Measurements from ENCODE around the gene ARRDC2.

DNA sequence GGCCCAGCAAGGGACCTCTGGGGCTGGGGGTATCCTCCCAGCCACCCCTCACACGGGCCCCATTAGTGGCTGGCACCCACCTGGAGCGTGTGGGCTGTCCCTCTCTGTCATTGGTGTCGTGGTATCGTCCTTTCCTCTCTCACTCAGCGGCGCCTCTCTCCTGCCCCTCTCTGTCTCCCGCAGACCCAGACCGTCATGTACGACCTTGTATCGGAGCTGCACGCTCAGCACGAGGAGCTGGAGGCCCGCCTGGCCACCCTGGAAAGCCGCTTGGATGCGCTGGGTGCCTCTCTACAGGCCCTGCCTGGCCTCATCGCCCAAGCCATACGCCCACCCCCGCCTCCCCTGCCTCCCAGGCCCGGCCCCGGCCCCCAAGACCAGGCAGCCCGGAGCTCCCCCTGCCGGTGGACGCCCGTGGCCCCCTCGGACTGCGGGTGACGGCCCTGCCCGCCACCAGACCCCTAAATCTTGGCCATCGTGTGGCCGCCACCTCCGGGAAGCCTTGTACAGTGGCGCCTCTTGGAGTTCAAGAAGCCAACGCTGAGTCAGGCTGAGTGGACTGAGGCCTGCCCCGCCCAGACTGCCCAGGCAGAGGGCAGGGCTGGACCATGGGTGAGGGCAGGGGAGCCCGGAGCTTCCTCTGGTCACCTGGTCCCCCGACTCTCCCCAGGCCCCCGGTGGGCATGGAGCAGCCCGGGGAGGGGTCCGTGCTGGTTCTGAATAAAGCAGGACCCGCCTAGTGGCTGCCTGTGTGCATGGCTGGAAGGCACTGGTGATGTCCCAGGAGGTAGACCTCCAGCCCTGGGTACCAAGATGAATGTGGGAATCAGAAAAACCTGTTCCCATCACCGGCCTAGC is 9.8 kb upstream of the ARRDC2 start:
- TF ChIP-seq MBD4 (IDR thresholded peaks at IDR 0.05; ENCODE audit: borderline replicate concordance, low read length) (no peak), MAFK (conservative IDR thresholded peaks at IDR 0.05 in 1 of 2, IDR thresholded peaks at IDR 0.05 in 1 of 2; ENCODE audit: low read length in 2 of 2) (no peak), POLR2AphosphoS5 (IDR thresholded peaks at IDR 0.05; ENCODE audit: low read depth, low read length) (no peak), ZNF749 (CRISPR knock-in tag; IDR thresholded peaks at IDR 0.05; ENCODE audit: borderline replicate concordance) (no peak), ZHX1 (CRISPR knock-in tag; IDR thresholded peaks at IDR 0.05; ENCODE audit: low read depth) (no peak), CBFB (CRISPR knock-in tag; IDR thresholded peaks at IDR 0.05) (no peak), CHD4 (IDR thresholded peaks at IDR 0.05; ENCODE audit: borderline replicate concordance, low read length) (no peak), TCF12 (IDR thresholded peaks at IDR 0.05) (no peak), TCF12 (CRISPR knock-in tag; IDR thresholded peaks at IDR 0.05) (no peak), NFE2 (CRISPR knock-in tag; IDR thresholded peaks at IDR 0.05) (no peak), GRHL1 (CRISPR knock-in tag; conservative IDR thresholded peaks at IDR 0.05) (no peak), GATAD2A (CRISPR knock-in tag; IDR thresholded peaks at IDR 0.05) (no peak), NBN (conservative IDR thresholded peaks at IDR 0.05) (no peak)
- TF ChIP-seq, protein P1, sequence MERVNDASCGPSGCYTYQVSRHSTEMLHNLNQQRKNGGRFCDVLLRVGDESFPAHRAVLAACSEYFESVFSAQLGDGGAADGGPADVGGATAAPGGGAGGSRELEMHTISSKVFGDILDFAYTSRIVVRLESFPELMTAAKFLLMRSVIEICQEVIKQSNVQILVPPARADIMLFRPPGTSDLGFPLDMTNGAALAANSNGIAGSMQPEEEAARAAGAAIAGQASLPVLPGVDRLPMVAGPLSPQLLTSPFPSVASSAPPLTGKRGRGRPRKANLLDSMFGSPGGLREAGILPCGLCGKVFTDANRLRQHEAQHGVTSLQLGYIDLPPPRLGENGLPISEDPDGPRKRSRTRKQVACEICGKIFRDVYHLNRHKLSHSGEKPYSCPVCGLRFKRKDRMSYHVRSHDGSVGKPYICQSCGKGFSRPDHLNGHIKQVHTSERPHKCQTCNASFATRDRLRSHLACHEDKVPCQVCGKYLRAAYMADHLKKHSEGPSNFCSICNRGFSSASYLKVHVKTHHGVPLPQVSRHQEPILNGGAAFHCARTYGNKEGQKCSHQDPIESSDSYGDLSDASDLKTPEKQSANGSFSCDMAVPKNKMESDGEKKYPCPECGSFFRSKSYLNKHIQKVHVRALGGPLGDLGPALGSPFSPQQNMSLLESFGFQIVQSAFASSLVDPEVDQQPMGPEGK (CRISPR knock-in tag; IDR thresholded peaks at IDR 0.05) = peak; percentile 72
- TF ChIP-seq, protein P2, sequence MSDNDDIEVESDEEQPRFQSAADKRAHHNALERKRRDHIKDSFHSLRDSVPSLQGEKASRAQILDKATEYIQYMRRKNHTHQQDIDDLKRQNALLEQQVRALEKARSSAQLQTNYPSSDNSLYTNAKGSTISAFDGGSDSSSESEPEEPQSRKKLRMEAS (IDR thresholded peaks at IDR 0.05) = peak; percentile 43; the same call in 1 of the 2 replicates
